DMS53 treated with DMSO at 0.1 percent for 48 hours (cell line): Measurements from ENCODE around the gene FAM151A.

ENCODE experiments used
- DNase-seq: peaks from one replicate; lab custom pipeline; 2025; ENCODE audit not compliant: unreplicated experiment; lab: John Stamatoyannopoulos, UW

Gene FAM151A

GRCh38 chr1:54623216-54624007 is at the start of gene FAM151A:
Gene FAM151A (minus strand): TSS chr1:54623525. CDS start chr1:54623395, 130 bp downstream.
- no peak for DNase-seq

GRCh38 chr1:54671985-54672608 is 48.8 kb upstream of the FAM151A start:
- DNase-seq: peak; percentile 74

DNA sequence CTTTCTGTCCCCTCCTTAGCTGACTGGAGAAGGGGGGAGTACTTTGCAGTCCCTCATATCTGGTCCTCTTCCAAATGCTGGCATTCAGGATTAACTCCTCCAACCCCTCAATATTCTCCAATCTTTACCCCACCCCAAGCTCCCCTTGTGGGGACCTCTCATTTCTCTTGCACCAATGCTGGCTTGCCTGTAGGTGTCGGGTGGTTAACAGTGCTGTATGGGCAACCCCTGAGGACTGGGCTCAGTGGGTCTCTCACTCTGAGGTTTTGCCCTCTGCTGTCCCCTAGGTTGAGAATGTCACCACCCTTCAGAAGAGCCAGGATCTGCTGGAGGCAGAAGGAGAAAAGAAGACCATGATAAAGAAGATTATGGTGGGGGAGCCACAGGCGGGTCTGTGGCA is 45.2 kb upstream of the FAM151A start:
- DNase-seq: no peak

- DNase-seq: no peak
These were observed 44.5 kb upstream of the FAM151A start for GRCh38 chr1:54667797-54668196.

GRCh38 chr1:54666333-54666732 is 43.0 kb upstream of the FAM151A start:
- DNase-seq: no peak

- no peak for DNase-seq
These were observed 42.5 kb upstream of the FAM151A start for GRCh38 chr1:54665852-54666251.

GRCh38 chr1:54664364-54664763 is 41.0 kb upstream of the FAM151A start:
- DNase-seq: no peak

DNA sequence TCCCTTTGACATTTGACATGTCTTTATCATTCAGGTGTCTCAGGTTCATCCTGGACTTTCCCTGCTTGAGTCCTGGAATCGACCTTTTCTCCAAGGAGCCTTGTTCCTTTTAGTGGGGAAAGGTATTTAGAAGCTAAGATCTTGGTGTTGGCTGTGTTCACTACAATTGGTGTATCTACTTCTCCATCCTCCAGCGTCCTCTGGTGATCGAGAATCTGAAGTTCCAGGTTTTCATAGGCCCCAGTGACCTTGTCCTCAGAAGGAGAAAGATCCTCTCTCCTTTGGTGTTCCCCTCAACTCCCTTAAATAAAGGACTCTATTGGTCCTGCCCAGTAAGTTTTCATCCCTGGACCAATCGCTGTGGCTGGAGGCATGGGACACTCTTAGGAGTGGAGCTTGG is 40.4 kb upstream of the FAM151A start:
- DNase-seq: no peak

DNA sequence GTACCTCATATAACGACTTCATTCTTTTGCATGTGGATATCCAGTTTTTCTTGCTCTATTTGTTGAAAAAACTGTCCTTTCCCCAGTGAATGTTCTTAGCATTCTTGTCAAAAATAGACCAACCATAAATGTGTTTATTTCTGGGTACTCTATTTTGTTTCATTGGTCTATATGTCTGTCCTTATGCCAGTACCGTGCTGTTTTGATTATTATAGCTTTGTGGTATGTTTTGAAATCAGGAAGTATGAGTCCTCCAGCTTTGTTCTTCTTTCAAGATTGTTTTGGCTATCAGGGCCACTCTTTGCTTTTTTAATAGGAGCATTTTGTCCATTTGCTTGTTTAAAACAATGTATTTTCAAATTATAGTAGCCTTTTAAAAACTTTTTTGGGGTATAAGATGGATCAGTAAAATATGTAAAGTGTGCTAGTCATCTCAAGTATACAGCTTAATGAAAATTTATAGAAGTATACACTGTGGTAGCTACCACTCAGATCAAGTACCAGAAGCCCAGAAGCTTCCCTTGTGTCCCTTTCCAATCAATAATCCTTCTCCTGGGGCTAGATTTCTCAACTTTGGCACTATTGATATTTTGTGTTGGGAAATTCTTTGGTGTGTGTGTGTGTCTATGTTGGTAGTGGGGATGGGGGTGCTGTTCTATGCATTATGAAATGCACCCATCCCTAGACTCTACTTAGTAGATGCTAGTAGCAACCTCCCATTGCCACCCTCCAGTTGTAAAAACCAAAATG is 35.0 kb upstream of the FAM151A start:
- DNase-seq: no peak

GRCh38 chr1:54653036-54653435 is 29.7 kb upstream of the FAM151A start:
- no peak for DNase-seq

GRCh38 chr1:54652168-54652567 is 28.8 kb upstream of the FAM151A start:
- DNase-seq: no peak

DNA sequence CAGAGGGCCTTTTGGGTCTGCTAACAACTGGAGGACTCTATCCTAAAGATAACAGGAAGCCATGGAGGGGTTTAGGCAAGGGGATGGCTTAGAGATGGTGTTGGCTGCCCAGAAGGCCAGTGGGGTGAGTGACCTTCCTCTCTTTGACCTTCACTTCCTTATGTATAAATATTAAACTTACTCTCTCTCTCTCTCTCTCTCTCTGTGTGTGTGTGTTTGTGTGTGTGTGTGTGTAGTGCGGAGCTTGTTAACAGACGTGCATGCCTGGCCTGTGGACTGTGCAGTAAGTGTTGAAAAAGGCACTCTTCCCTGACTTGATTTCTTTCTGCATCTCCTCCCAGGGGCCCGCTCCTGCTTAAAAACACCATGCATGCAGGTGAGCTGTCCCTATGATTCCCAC is 28.3 kb upstream of the FAM151A start:
- DNase-seq: no peak

- DNase-seq: no peak
These were observed 27.1 kb upstream of the FAM151A start for GRCh38 chr1:54650417-54650816.

GRCh38 chr1:54649921-54650320 is 26.6 kb upstream of the FAM151A start:
- no peak for DNase-seq

DNA sequence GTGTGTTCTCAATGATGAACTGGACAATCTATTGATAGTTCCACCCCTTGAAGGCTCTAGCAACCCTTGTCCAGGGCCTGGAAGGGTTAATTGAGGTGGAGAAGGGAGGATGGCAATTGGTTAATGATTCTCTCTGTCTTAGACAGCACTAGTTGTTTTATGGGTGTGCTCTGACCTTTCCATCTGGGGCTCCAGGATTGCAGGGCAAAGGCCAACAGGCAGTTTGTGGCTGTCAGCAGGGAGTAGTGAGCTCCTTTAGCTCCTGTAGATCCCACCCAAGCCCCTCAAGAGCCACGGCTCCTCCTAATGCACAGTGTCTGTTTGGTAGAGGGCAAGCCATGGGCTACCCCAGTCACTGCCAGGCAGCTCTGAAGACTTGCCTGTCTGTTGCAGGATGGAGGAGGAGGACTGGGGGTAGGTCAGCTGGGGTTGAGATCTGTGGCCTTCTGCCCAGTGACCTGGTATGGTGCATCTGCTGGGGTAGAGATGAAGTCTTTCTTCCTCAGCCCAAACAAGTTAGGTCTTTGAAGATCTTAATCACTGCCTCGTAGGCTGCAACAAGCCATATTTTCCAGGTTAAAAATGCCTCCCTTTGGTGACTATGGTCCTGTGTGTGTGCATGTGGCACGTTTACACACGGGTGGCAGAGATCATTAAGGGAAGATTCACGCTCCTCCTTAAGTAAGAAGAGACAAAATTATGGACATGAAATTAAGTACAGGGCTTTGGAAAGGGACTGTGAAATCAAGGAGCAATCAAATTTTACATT is 26.0 kb upstream of the FAM151A start:
- no peak for DNase-seq

GRCh38 chr1:54645806-54646676 is 22.7 kb upstream of the FAM151A start:
- DNase-seq: no peak

- DNase-seq: no peak
These were observed 20.4 kb upstream of the FAM151A start for GRCh38 chr1:54643736-54644135.

GRCh38 chr1:54640863-54641836 is 17.8 kb upstream of the FAM151A start, which contains the start of gene MROH7:
Gene MROH7 (plus strand): TSS chr1:54641786. CDS start chr1:54652927, 11,141 bp downstream.
- no peak for DNase-seq

DNA sequence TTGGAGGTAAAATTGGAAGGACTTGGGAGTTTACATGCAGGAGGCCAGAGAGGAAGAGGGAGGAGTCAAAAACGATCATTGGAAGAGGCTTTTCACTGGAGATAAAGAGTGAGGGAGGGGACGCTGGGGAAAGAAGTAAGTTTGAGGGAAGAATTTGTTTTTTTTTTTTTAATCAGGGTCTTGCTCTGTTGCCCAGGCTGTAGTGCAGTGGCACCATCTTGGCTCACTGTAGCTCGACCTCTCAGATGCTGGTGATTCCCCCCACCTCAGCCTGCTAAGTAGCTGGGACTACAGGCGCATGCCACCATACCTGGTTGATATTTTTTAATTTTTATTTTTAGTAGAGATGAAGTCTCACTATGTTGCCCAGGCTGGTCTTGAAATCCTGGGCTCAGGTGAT is 17.0 kb upstream of the FAM151A start:
- no peak for DNase-seq
